ENCODE results near the gene SEC11A.
"Not testable (repeated sequence)": the region's sequence is repeated elsewhere in the genome, so short reads cannot be mapped to it uniquely, and the experiment has no call there.

SEC11A gene

DNA sequence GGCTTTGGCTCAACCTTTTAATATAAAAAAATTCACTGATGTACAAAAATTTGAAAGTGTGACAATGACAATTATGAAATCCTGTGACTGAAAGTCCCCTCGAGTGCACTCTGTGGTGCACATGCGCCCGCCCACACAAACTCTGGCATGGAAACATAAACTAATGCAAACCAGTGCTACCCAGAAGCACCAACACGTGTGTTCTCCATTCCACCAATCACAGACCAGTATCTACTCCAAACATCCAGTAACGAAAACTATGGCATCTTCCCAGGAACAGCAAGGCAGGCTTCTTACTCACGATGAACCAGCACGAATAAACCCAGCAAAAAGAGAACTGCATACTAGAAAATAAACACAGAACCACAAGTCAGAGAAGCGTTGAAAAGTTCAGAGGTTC, 46.2 kb downstream of the SEC11A start:
- peak; percentile 38 for DNase-seq

DNA sequence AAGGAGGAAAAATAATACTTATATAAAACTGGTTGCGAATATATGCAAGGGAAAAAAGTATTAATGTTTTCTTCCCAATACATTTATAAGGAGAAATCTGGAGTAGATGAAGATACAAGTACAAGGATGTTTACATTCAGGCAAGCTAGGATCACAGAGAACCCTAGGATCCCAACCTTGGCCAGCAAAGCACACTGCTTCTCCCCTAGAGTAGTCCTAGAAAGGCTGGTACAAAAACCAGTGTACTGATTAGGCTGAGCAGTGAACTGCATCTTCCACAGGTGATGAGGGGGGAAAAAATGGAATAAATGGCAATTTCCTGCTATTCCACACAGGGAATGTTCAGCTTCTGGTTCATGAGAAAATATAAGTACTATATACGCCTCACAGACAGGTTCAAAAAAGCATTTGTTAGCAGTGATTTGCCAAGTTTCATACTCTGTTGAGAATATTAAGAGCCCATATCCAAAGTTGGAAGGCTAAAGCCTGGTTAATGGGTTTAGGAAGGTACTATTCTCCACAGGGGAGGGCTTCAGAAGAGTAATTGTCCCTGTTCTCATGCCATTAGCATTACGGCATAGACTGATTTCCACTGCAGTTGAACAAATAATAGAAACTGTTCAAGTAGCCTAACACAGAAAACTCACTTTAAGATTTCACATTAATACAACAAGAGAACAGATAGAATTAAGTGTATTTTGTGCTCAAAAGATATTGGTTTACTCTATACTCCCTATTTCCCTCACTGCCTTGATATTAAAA, 47.5 kb downstream of the SEC11A start:
- no peak for DNase-seq

DNA sequence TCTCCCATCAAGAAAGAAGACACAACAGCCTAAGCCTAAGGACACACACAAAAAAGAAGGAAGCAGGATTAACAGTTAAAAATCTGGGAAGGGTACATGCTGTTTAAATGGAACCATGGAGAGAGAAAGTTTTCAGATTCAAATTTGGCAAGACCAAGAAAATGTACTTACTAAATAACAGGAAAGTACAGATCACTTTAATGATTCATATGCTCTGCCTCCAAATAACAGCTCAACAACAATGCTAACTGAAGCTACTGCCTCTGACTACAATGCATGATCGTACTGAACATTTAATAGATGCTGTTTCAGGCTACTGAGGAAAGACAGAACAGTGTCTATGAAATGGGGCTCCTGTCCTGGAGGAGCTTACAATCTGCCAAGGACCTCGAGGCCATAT, 49.6 kb downstream of the SEC11A start:
- DNase-seq: no peak

DNA sequence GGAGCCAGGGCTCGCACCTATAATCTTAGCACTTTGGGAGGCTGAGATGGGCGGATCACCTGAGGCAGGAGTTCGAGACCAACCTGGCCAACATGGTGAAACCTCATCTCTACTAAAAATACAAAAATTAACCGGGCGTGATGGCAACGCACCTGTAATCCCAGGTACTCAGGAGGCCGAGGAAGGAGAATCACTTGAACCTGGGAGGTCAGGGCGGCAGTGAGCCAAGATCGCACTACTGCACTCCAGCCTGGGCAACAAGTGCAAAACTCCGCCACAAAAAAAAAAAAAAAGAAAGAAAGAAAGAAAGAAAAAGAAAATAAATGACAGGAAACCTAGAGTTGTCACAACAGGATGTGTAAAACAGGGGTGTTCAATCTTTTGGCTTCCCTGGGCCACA, 54.9 kb downstream of the SEC11A start:
- DNase-seq: no peak

DNA sequence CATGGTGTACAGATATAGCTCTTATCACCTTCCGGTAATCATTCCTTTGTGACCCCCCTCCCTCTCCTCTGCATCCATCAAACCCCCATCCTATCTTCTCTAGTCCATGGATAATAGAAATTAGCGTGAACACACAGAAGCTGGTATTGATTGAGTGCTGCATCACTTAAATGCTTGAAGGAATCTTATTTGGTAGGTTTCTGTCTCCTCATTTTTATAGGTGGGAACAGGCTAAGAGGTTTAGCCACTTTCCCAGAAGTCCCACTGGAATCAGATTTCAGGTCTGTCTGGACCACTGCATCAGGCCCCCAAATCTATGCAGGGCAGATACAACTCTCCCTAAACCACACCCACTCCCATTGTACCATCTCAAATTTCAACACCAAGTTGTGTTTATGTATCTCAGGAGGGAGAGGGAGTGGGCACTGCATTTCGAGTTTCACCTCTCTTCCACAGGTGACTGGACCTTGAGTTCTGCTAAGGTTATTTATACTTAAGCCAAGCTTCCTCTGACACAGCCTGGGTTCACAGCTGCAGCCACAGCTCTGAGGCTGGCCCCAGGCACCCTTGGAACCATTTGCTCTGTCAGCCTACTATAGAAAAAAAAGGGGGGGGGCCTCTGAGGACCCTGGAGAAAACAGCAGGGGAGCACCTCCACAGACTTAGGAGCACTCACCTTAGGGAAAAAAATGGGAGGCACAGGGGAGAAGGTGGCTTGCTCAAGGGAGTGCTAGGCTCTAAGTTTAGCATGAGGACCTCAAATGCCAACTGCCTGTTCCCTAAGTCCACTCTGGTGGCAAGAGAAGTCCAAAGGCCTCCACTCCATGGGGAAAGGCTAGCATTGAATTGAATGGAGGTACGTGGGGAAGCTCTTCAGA, 55.8 kb downstream of the SEC11A start:
- DNase-seq: no peak

DNA sequence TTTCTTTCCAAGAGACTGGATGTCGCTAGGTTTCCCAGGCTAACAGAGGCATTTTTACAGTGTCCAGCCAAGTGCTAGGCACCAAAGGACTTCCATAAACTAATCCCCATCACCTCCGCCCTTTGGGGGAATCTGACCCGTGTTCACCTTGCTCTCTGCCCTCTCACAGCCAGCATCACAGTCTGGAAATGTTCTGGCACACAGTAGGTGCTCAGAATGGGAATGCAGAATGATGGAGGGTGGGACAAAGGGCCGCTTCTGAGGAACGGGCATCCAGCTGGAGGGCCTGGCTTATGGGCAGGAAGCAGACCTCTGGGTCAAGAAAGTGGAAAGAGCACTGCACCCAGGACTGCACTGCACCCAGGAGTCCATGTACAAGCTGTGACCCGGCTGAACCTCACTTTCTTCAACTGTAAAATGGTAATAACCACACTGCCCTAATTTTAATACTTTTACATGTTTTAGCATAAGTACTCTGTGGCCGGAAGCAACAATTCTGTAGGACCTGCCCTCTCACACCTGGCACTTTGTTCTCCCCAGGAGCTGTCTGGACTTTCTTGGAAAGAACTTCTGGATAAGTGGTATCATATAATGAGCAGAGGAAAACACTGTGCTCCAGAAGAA, 57.0 kb downstream of the SEC11A start:
- no peak for DNase-seq

DNA sequence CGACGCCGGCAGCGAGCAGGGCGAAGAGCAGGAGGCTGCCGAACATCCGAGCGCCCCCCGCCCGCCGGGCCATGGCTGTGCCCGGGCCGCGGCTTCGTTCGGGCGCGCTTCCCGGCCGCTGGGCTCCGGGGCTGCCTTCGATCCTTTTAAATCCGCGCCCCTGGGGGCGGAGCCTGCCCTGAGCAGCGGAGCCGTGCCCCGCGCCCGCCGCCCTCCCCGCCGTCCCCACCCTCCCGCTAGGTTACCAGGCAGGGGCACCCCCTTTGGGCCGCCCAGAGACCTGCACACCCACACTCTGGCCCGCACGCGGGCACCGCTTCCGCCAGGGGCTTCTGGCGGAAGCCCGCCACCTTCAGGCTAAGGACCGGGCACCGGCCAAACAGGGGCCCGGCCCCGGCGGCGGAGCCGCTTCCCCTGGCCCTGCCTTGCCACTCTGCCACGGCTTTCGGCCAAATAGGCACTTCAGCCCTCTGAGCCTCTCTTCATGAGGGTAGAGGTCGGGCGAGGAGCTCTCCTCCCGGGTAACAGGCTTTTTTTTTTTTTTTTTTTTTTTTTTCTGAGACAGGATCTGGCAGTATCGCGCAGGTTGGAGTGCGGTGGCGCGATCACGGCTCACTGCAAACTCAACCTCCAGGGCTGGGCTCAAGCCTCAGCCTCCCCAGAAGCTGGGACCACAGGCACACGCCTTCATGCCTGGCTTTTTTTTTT, 57.7 kb downstream of the SEC11A start, which contains the start of gene NMB:
TSS of gene NMB (minus strand) at position 120 of the 708 bp plus-strand sequence. CDS start at position 73, 47 bp downstream.
- DNase-seq: peak; percentile 69

DNA sequence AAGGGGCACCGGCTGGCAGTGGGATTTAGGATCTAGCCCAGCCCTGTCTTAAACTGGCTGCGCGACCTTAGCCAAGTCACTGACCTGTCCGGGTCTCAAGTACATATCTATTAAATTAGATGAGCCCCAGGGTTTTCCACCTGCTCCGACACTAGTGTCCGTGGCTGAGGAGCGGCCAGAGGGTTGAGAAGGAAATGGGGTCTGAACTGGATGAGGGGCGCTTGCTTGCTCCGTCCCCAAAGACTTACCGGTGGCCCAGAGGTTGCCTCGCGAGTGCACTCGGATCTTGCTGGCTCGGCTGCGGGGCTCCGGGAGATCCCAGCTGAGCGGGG, 58.2 kb downstream of the SEC11A start:
- no peak for DNase-seq

DNA sequence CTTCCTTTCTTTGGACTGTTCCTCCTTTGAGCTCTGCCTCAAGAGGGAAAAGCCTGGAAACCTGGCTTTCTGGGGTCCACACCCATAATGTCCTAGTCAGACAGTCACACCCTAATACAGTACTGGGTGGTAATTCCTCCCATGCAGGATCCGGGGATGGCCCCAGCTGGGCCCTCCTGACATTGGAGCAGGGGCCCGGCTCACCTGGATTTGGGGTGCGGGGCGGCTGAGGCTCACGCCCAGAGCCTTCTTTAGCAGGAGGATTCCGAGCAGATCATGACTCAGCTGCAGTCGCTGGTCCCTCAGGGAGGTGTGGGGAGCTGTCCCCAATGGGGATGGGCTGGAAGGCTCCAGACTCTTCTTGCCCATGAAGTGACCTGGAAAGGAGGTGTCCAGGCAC, 59.0 kb downstream of the SEC11A start:
- no peak for DNase-seq

DNA sequence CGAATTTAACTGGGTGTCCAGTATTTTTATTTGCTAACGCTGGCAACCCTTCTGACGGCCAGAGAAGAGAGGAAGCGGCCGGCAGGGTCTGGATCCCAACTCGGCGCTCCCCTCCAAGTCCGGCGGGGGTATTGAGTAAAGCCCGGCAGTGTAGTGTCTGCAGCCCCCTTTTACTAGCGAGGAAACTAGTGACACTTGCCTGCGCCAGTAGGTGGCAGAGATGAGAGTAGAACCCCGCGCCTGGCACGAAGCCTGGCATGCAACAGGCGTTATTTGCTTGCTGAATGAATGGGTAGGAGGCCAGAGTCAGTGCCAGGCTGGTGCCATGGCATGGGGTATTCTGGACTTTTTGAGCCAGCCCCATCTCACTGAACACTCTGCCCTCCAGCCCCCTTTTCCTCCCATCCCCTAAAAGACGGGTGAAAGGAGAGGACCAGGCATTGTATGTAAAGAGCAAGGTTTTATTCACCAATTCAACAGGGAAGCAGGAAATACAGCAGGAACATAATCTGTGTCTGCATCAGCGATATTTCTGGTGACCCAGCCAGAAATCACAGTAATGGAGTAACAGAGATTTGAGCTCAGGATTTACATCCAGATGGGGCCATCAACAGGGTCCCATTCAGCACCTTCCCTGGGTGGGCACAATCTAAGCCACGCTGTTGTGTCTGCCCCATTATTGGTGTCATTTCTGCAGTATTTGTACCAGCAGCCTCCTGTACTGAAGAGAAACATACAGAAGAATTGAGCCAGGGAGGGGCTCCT, 61.1 kb downstream of the SEC11A start:
- peak; percentile 84 for DNase-seq

DNA sequence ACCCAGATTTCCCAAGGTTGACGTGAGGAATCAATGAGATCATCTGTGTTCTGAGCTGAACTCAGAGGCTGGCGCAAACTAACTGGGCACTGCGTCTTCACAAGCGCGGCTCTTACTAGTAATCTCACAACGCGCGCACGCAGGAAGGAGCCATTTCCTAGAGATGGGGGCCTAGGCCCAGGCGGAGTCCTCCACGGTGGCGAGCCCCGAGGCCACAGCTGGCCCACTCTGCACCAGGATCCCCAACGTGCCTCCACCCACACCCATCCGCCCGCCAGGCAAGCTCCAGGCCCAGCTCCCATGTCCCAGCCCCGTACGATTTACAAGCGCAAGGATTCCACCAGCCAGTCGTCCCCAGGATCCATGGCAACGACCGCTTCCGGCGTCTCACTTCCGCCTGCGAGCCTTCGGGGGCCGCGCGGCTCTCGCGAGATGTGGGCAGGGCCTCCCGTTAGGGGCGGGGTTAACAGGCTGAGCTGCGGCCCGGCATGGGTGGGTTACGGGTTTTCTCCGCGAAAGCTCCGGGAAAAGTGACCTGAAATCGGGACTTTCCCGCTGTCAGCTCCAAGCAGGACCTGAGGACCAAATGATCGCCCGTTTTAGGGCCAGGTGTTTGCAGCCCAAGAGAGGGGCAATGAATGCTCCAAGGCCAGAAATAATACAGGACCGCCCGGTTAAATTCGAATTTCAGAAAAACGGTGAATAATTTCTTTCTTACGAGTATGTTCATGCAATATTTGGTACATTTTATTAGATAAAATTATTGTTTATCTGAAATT, 61.8 kb downstream of the SEC11A start, which contains the start of gene WDR73:
TSS of gene WDR73 (minus strand) at position 374 of the 779 bp plus-strand sequence. CDS start at position 365, 9 bp downstream.
- peak; percentile 94 for DNase-seq

DNA sequence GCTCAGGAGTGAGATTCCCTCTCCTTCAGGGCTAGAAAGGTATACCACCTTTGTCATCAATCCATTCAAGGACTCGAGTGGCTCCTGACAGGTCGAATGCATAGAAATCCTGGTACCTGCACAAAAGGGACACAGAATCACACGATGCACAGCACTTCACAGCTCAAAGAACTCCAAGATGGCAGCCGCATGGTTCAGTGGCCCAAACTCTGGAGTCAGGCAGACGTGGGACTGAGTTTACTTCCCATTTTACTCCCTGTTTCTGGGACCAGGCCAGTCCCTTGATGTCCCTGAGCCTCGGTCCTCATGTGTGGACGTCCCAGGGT, 62.4 kb downstream of the SEC11A start:
- no peak for DNase-seq

DNA sequence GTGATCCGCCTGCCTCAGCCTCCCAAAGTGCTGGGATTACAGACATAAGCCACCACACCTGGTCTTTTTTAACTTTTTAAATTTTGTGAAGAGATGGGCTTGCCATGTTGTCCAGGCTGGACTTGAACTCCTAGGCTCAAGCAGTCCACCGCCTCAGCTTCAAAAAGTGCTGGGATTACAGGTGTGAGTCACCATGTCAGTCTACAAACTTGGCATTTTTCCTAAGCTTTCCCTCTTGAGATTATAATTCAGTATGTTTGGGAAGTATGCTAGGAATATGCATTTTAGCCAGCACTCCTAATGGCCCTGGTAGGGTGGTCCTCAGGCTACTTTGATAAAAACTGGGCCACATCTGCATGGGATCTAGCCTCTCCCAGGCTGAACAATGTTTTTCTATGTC, 66.2 kb downstream of the SEC11A start:
- peak; percentile 33 for DNase-seq

DNA sequence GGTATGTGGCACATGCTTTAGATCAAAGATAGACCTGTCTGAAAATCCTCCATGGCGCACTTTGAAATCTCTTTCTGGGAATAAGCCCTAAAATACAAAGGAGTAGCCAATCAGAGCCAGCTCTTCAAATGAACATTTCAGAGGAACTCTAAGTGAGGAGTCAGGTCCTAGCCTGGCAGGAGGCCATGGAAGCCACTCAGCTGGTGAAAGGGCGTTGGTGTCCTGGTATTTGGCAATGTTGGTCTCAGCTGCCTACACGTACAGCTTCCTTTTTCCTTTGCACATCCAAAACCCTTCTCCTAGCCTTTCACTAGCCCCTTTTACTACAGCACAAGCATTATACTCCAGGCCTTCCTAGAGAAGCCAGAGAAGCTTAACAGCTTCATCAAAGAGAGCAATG, 67.4 kb downstream of the SEC11A start:
- DNase-seq: no peak

DNA sequence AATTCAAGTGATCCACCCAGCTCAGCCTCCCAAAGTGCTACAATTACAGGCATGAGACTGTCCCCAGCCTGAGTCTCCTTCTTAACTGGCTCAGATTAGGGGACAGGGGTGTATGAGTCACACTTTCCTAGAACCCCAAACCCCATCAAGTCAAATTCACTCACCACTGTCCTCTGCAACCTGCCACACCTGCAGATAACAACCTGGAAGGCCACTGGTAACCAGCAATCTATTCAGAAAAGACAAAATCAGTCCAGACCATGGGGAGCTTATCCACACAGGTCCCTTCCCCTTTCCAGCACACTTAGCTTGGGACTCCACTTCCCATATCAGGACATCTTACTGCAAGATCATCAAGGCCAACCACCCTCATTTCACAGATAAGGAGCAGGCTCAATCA, 68.2 kb downstream of the SEC11A start:
- DNase-seq: no peak

DNA sequence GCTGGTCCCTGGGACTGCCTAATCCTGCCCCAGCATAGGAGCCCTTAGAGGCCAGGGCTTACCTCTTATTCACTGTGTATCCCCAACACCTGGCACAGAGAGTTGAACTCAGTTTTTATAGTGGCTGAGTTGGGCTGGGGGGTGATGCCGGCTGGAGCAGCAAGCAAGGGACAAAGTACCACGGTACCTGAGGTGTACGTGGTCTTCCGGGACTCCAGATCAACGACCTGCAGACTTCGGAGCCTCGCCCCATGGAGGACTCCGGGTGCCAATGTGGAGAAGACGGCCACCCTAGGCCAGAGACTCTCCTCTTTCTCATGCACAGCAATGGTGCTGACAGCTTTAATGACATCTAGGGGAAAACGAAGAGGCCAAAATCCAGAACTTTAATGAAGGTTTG, 69.9 kb downstream of the SEC11A start:
- DNase-seq: no peak

DNA sequence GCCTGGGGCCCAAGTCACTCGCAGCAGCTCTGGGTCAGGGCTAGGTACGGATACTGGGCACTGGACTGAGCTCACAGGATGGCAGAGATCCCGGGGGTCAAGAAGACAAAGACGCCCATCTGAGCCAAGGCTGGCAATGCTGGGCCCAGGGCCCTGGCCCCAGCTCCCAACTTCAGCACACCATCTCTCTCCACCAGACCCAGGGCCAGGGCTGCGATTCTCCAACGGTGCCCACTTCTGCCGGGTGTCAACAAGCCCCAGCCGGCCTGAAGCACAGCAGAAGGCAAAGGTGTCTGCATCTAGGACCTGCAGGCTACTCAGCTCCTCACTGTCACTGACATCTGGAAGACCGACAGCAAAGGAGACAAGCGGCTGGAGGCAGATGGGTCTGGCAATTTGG, 70.4 kb downstream of the SEC11A start:
- DNase-seq: no peak

DNA sequence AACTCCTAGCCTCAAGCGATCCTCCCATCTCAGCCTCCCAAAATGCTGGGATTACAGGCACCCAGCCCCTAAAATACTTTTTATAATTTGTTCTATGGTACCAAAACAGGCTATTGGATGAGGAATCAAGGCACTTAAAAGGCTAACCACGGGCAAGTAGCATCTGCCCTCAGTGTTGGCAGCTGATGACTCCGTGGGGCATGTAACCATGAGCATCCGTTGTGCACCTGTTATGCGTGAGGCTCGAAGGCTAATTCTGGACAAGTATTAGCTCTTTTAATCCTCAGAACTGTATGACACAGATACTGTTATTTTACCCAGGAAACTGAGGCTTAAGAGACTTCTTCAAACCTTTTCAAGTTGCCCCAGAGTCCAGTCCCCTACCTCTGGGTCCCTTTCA, 72.1 kb downstream of the SEC11A start:
- no peak for DNase-seq

DNA sequence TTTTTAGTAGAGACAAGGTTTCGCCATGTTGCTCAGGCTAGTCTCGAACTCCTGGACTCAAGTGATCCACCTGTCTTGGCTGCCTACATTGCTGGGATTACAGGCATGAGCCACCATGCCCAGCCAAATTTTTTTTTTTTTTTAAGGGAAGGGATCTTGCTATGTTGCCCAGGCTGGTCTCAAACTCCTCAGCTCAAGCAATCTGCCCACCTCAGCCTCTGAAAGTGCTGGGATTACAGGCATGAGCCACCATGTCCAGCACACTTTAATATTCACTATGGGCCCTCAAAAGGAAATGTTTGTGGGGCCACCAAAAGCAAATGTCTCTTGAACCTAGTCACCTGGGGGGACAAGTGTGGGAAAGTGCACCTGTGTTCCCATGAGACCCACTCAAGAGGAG, 73.3 kb downstream of the SEC11A start:
- DNase-seq: not testable (repeated sequence)

DNA sequence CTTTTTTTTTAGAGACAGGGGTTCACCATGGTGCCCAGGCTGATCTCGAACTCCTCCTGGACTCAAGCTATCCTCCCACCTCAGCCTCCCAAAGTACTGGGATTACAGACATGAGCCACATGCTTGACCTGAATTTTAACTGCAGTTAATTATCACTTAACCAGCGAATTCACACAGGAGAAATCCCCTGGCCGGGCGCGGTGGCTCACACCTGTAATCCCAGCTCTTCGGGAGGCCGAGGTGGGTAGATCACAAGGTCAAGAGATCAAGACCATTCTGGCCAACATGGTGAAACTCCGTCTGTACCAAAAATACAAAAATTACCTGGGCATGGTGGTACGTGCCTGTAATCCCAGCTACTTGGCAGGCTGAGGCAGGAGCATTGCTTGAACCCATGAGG, 74.1 kb downstream of the SEC11A start:
- DNase-seq: not testable (repeated sequence)

DNA sequence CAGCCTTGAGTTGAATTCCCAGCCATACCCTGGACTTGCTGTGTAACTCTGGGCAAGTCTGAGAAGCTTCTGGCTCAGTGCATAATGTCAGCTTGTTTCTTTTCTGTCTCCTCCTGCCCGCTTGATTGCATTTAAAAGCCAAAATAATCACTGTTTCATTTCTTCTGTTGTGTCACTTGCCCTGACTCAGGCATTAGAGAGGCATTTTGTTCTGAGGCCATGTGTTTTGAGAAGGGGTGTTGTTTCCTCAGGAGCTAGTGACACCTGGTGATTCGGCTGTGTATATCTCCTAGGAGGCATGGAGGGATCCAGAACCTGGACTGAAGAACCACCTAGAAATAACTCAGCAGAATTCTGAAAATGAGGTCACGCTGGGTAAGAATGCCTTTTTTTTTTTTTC, 77.8 kb downstream of the SEC11A start:
- DNase-seq: no peak
